Measurements from ENCODE around the gene SLC8B1.

GRCh38 chr12:113374823-113375428, 40.0 kb upstream of the SLC8B1 start:
- TF ChIP-seq CTCF (IDR thresholded peaks at IDR 0.05; ENCODE audit: extremely low read depth in 1 of 2, insufficient read depth in 1 of 2, low read depth in 1 of 2, low read length in 2 of 2) (no peak), EZH2 (IDR thresholded peaks at IDR 0.05; ENCODE audit: borderline replicate concordance, low read depth, low read length, severe bottlenecking) (no peak), MYC (IDR thresholded peaks at IDR 0.05; ENCODE audit: low read depth, low read length) (no peak), FOS (IDR thresholded peaks at IDR 0.05; ENCODE audit: borderline replicate concordance, insufficient read depth, low read length) (no peak), POLR2A (IDR thresholded peaks at IDR 0.05; ENCODE audit: low read depth, low read length) (no peak)
